Immature natural killer cell (primary cell): ENCODE results near the gene GPR135. TPM values are rescaled to one million over a fixed set of nuclear protein-coding genes. Genes with fewer than 3 reads are reported as not detected.
A peak's percentile ranks its signal among the peaks of the same experiment; 100 is the strongest.

Experiments
- DNase-seq, 3 donors: peaks; one replicate each; pipeline ENCODE4 v3.0.0; 2022; ENCODE audit warnings: mixed read lengths in 1 of 3
- H3K27ac Mint-ChIP-seq, 6 donors: one replicate each; pipeline ENCODE4 v1.8.0; 2020; ENCODE audit warnings: mixed read lengths in 6 of 6, mild to moderate bottlenecking in 5 of 6, inconsistent platforms in 4 of 6, moderate library complexity in 3 of 6
- H3K27me3 Mint-ChIP-seq, 3 donors: one replicate each; pipeline ENCODE4 v1.8.0; 2020 to 2021; ENCODE audit warnings: low read depth in 3 of 3, mild to moderate bottlenecking in 3 of 3, mixed read lengths in 3 of 3, moderate library complexity in 3 of 3, inconsistent platforms in 1 of 3
- H3K36me3 Mint-ChIP-seq, 3 donors: one replicate each; pipeline ENCODE4 v1.8.0; 2020; ENCODE audit warnings: mixed read lengths in 3 of 3, inconsistent platforms in 2 of 3, mild to moderate bottlenecking in 2 of 3
- H3K4me1 Mint-ChIP-seq, 2 donors: one replicate each; pipeline ENCODE4 v1.8.0; 2020; ENCODE audit warnings: inconsistent platforms in 2 of 2, mild to moderate bottlenecking in 2 of 2, mixed read lengths in 2 of 2, moderate library complexity in 1 of 2
- H3K4me3 Mint-ChIP-seq, 5 donors: one replicate each; pipeline ENCODE4 v1.8.0; 2020; ENCODE audit warnings: mild to moderate bottlenecking in 5 of 5, mixed read lengths in 5 of 5, inconsistent platforms in 3 of 5, moderate library complexity in 3 of 5
- H3K9me3 Mint-ChIP-seq, 6 donors: one replicate each; pipeline ENCODE4 v1.8.0; 2020; ENCODE audit warnings: mild to moderate bottlenecking in 6 of 6, mixed read lengths in 6 of 6, inconsistent platforms in 4 of 6, moderate library complexity in 3 of 6
- polyA plus RNA-seq, 3 donors: library from polyadenylated mRNA; unstranded; fragments of 300-500 nt; fragmentation: Illumina TruSeq; gene quantifications; one replicate each; pipeline ENCODE4 v1.2.3, GENCODE V29; 2021

The GPR135 gene, protein sequence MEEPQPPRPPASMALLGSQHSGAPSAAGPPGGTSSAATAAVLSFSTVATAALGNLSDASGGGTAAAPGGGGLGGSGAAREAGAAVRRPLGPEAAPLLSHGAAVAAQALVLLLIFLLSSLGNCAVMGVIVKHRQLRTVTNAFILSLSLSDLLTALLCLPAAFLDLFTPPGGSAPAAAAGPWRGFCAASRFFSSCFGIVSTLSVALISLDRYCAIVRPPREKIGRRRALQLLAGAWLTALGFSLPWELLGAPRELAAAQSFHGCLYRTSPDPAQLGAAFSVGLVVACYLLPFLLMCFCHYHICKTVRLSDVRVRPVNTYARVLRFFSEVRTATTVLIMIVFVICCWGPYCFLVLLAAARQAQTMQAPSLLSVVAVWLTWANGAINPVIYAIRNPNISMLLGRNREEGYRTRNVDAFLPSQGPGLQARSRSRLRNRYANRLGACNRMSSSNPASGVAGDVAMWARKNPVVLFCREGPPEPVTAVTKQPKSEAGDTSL
- polyA plus RNA-seq = under 1 TPM; 0.06 to 0.58 (median 0.25) TPM

DNA sequence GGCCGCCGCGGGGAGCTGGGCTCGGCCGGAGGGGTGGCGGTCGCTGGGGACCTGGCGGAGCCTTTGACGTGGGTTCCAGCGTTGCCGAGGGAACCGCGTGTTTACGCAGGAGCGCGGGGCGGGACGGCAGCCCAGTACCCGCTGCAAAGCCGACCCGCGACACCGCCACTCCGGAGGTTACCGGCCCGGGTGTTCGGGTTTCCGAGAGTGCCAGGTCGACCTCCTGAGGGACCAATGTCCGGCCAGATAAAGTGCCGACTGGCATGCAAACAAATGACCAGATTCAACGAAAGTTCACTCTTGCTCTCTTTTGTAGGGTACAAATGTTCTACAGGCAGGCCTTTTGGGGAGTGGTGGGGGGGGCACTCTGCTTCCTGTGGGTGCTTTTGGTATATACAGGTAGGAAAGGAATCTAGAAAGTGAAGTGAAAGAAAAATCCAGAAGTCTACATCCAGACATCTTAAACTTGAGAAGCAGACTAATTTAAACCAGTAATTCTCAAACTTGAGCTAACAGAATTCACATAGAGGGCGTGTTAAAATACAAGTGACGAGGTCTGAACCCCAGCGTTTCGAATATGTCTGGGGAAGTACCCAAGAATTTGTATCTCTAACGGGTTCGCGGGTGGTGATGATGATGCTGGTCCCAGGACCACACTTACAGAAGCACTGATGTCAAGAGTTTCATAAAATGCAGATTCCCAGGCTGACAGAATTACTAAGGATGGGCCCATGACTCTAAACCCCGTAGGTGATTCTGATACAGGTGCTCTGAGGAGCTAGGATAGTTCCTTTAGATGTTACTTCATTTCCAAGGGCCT lies at the start of gene GPR135:
GPR135 (minus strand) TSS at position 65 of the 820 bp plus-strand sequence. CDS start 154 bp downstream, outside the sequence.
- Mint-ChIP-seq H3K27me3 (peaks cover 0 to 2% (median 0%) of the 10 kb centered on the region in 3 donors), H3K4me3 (peak within 1 kb of the TSS; percentile 83 to 92 (median 91)), H3K27ac (peak within 1 kb of the TSS; percentile 40 to 90 (median 82)), H3K4me1 (peaks cover 13 to 15% of the 10 kb centered on the region in 2 donors), H3K36me3 (peaks cover 0 to 5% (median 0%) of the 10 kb centered on the region in 3 donors), H3K9me3 (no peaks in the 10 kb centered on the region)
- peak; percentile 61 to 62 (median 62) for DNase-seq

DNA sequence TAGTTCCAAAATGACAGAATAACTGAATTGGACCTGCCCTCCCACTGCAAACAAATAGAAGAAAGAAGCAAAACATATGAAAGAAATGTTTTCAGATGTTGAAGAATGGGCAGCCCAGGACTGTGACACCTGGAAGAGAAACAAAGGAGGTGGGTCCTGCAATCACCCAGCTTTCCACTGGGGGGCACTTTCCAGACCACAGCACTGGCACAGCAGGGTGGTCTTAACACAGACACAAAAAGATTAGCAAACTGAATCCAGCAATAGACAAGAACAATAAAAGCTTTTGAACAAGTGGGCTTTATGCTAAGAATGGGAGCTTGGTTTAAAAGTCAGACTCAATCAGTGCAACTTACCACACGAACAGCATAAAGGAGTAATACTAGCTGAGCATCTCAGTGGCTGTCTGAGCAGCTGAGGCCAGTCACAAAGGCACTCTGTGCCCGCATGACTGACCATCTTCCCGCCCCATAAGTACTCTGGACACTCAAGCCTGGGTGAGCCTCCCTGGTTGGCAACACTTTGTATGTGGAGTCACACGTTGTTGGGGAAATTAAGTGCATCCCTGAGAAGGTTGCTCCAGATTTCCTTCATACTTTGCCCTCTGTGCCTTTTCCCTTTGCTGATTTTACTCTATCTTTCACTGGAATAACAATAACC lies 46.9 kb upstream of the GPR135 start:
- H3K4me3 Mint-ChIP-seq = no peak overlapping the region
- no peaks in the 10 kb centered on the region for H3K4me1 Mint-ChIP-seq
- peaks cover 2 to 15% (median 3%) of the 10 kb centered on the region in 3 donors for H3K27me3 Mint-ChIP-seq
- H3K36me3 Mint-ChIP-seq = no peaks in the 10 kb centered on the region
- no peak overlapping the region for H3K27ac Mint-ChIP-seq
- peaks cover 0 to 1% (median 0%) of the 10 kb centered on the region in 6 donors for H3K9me3 Mint-ChIP-seq
- DNase-seq = no peak

DNA sequence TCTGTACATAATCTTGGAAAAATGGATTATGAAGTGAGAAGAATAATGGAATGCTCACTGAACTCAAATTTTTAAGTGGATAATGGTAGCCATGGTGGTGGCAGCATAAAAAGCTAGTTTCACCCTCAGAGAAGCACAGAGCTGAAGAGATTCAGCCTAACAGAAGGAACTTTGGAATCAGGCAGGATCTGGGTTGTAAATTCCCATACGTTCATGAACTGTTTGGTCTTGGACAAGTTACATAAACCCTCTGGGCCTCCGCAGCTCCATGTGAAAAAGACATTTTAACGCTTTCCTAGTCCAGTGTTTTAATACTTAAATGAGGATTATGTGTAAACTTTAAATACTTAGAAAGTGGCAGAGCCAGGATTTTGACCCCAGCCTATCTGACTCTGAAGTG lies 45.8 kb upstream of the GPR135 start:
- Mint-ChIP-seq H3K9me3 (no peaks in the 10 kb centered on the region), H3K4me3 (no peak overlapping the region), H3K27me3 (peaks cover 2 to 11% (median 3%) of the 10 kb centered on the region in 3 donors), H3K36me3 (peaks cover 0 to under 1% (median 0%) of the 10 kb centered on the region in 3 donors), H3K27ac (no peak overlapping the region), H3K4me1 (no peaks in the 10 kb centered on the region)
- DNase-seq = no peak

DNA sequence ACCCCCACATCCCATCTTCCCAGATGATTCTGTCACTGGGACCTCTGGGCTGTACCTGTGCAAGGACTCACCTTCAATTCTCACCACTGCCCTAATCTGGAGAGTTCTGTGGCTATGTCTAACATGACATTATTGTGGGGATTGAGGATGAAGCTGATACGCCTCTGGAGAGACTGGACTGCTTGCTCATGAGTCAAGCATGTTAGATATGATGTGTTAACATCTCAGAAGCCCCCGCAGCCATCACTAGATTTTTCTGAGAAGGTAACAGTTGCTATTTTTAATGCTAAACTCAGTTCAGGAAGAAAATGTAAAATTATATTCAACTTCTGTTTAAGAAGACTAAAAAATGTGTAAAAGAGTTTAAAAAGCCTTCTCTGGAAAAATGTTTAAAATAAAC lies 44.8 kb upstream of the GPR135 start:
- Mint-ChIP-seq H3K36me3 (peaks cover 0 to 2% (median 0%) of the 10 kb centered on the region in 3 donors), H3K27me3 (peaks cover 2 to 11% (median 3%) of the 10 kb centered on the region in 3 donors), H3K27ac (no peak overlapping the region), H3K4me1 (peaks cover 0 to under 1% of the 10 kb centered on the region in 2 donors), H3K9me3 (no peaks in the 10 kb centered on the region), H3K4me3 (no peak overlapping the region)
- DNase-seq = no peak

DNA sequence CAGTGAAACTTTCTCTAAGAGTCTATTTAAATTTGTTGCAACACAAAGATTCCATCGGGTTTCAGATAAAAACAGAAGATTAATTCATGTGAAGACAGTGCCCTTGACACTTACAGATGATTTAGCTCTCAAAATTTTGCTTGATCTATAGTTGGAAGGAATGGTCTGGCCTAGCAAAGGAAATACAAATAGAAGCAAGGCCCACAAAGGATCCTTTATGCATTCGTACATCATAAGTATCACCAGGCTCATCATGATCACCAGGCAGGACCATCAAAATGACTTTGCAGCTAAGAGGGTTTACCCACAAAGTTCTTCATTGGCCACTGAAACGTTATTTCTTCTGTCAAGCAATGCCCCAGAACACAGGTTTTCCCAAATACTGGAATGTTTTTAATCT lies 43.9 kb upstream of the GPR135 start:
- H3K36me3 Mint-ChIP-seq = peaks cover 0 to 2% (median 2%) of the 10 kb centered on the region in 3 donors
- H3K4me1 Mint-ChIP-seq = peaks cover 4 to 9% of the 10 kb centered on the region in 2 donors
- no peak overlapping the region for H3K27ac Mint-ChIP-seq
- peaks cover 2 to 11% (median 3%) of the 10 kb centered on the region in 3 donors for H3K27me3 Mint-ChIP-seq
- no peak overlapping the region for H3K4me3 Mint-ChIP-seq
- H3K9me3 Mint-ChIP-seq = no peaks in the 10 kb centered on the region
- no peak for DNase-seq

DNA sequence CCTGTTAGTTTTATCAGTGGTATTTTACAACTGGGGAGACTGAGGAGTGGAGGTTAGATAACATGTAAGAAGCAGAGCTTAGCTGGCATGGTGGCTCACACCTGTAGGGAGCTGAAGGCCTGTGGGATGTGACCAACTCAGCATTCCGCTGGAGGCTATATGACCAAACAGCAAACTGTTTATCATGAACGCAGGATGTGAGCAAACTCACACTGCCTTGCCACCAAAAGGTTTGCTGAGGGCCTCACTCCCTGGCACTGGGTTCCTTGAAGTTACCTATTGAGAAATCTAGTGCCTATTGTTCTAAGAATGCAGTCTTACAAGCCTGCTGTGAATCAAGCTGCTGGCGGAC lies 42.5 kb upstream of the GPR135 start:
- no peaks in the 10 kb centered on the region for H3K9me3 Mint-ChIP-seq
- peaks cover 4 to 14% of the 10 kb centered on the region in 2 donors for H3K4me1 Mint-ChIP-seq
- H3K36me3 Mint-ChIP-seq = peaks cover 2 to 7% (median 3%) of the 10 kb centered on the region in 3 donors
- no peak for DNase-seq
- H3K27ac Mint-ChIP-seq = no peak overlapping the region
- no peak overlapping the region for H3K4me3 Mint-ChIP-seq
- peaks cover 2 to 6% (median 3%) of the 10 kb centered on the region in 3 donors for H3K27me3 Mint-ChIP-seq

DNA sequence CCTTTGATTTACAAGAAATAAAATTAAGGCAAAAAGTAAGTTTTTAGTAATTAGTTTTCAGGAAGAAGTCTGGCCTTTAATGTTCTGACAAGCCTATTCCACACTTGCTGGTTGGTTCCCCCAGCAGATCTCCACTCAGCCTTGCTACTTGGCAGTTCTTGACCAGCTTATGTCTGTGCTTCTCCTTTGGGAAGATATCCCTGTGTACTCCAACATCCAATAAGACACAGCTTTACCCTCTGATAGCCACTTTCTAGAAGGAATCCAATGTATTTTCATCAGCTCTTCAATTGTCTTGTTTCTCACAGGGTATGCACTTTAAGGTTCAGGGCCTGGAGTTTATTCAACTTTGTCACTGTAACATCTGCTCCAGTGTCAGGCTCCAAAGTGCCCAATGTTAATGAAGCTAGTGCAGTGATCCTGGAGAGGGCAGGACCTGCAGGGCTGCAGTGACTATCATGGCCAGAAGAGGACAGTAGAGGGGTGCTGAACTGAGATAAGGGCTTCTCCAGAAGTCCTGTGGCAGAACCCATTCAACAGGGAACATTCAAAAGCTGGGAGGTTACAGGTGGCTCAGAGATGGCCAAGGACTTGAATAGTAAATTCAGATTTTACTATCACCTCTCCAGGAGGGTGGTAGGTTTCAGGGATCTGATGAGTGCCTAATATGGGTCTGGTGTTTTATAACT lies 42.0 kb upstream of the GPR135 start:
- Mint-ChIP-seq H3K9me3 (no peaks in the 10 kb centered on the region), H3K27ac (no peak overlapping the region), H3K27me3 (peaks cover 2 to 5% (median 3%) of the 10 kb centered on the region in 3 donors), H3K4me3 (no peak overlapping the region), H3K36me3 (peaks cover 3 to 7% (median 6%) of the 10 kb centered on the region in 3 donors), H3K4me1 (peaks cover 4 to 14% of the 10 kb centered on the region in 2 donors)
- DNase-seq = peak in 2 of 3 donors; percentile 16 to 21

DNA sequence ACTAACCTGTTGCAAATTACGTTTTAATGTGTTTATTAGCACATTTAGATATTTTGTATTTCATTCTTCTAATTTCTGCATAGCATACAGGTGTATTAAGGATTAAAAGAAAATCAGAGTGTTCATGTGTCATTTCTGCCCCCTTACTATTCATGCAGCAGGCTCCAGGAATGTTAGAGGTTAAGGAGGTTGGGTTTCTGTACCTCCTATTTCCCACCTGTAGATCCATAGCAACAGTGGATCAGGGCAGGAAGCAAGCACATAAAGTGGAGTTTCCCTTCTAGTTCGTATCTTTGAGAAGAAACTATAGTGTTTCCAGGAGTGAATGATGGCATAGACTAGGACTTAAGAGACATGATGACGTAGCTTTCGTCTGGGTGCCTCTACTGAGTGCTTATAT lies 38.1 kb upstream of the GPR135 start:
- DNase-seq = no peak
- Mint-ChIP-seq H3K4me1 (peaks cover 4 to 28% of the 10 kb centered on the region in 2 donors), H3K36me3 (peaks cover 8 to 17% (median 10%) of the 10 kb centered on the region in 3 donors), H3K4me3 (no peak overlapping the region), H3K27me3 (no peaks in the 10 kb centered on the region), H3K9me3 (no peaks in the 10 kb centered on the region), H3K27ac (no peak overlapping the region)

DNA sequence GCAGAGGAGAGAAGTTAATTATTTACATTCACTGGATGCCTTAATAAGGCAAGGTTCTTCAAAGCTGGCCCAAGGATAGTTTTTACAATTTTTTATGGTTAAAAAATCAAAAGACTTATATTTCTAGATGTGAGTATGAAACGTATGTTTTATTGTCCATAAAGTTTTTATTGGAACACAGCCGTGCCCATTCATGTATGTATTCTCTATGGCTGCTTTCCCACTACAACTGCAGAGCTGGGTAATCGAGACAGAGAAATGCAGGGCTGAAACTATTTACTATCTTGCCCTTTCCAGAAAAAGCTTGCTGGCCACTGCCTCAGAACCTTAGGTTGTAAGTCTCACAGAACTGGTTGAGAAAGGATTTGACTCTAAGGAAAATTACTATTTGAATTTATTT lies 35.6 kb upstream of the GPR135 start:
- Mint-ChIP-seq H3K4me1 (peaks cover 6 to 38% of the 10 kb centered on the region in 2 donors), H3K36me3 (peaks cover 11 to 23% (median 18%) of the 10 kb centered on the region in 3 donors), H3K4me3 (no peak overlapping the region), H3K27ac (no peak overlapping the region), H3K9me3 (no peaks in the 10 kb centered on the region), H3K27me3 (no peaks in the 10 kb centered on the region)
- DNase-seq = no peak

DNA sequence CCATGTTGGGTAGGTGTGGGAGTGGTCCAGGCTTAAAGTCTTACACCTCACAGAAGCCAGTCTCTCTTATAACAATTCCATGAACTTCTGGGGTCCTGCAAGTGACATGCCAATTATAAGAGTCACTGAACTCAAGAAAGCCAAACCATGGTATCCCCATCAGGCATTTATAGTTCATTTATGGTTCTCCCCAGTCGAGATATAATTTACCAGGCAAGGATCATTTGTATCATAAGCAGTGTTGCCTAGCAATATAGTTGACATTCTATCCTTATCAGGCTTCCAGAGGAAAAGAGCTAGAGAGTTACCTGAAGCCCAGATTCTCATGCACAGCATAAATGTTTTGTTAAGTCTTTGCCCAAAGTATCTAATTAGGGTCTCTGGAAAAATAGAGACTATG lies 27.2 kb upstream of the GPR135 start:
- H3K36me3 Mint-ChIP-seq = peaks cover 29 to 66% (median 33%) of the 10 kb centered on the region in 3 donors
- peak overlapping the region in 2 of 6 donors; percentile 11 to 19 for H3K27ac Mint-ChIP-seq
- H3K27me3 Mint-ChIP-seq = no peaks in the 10 kb centered on the region
- no peaks in the 10 kb centered on the region for H3K9me3 Mint-ChIP-seq
- H3K4me3 Mint-ChIP-seq = no peak overlapping the region
- H3K4me1 Mint-ChIP-seq = peaks cover 19 to 63% of the 10 kb centered on the region in 2 donors
- DNase-seq = no peak

DNA sequence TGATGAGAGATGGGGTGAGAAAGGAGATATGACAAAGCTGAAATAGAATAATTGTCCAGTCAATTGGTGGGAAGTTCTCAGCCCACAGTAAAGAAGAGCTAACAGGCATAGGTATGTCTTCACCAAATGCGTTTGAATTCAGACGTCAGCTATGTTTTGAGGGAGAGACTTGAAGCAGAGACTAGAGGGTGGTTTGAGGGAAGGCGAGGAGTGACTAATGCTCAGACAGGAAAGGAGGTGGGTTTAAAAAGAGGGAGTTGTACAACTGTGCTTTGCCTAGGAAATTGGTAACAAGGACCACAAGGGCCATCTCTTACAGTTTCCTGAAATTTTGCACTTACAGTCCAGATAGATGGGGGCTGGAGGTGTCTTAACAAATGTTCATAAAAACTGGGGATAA lies 25.6 kb upstream of the GPR135 start:
- no peaks in the 10 kb centered on the region for H3K27me3 Mint-ChIP-seq
- DNase-seq = no peak
- peaks cover 22 to 68% of the 10 kb centered on the region in 2 donors for H3K4me1 Mint-ChIP-seq
- H3K9me3 Mint-ChIP-seq = no peaks in the 10 kb centered on the region
- H3K36me3 Mint-ChIP-seq = peaks cover 24 to 63% (median 28%) of the 10 kb centered on the region in 3 donors
- H3K4me3 Mint-ChIP-seq = no peak overlapping the region
- H3K27ac Mint-ChIP-seq = peak overlapping the region in 2 of 6 donors; percentile 24 to 59

DNA sequence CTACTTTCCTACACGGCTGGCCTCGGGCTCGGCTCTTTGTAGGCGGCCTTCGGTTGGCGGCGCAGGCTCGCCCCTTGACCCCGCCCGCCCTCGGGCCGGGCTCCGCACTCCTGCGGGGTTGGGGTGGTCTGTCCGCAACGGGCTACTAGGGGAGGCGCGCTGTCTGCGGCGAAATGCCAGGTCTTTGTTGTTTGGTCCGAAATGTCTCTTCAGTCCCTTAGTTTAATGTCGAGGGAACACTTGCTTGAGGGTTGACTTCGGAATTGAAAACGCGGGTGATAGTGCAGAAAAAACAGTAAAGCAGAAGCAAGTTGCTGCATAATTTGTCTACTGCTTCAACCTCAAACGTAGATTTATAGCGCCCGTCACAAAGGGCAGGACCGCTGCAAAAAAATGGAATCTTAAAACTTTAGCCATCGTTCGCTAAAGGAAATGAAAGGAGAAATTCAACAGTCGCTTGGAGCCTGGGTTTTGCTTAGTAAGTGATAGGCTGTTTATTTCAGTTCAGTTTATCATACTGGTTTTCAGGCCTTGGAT lies 19.5 kb upstream of the GPR135 start:
- Mint-ChIP-seq H3K4me3 (peak overlapping the region; percentile 93 to 98 (median 98)), H3K4me1 (peaks cover 58 to 86% of the 10 kb centered on the region in 2 donors), H3K27me3 (peaks cover 1 to 14% (median 11%) of the 10 kb centered on the region in 3 donors), H3K36me3 (peaks cover 8 to 17% (median 15%) of the 10 kb centered on the region in 3 donors), H3K9me3 (no peaks in the 10 kb centered on the region), H3K27ac (peak overlapping the region; percentile 83 to 97 (median 96))
- no peak for DNase-seq
